Umbilical cord (tissue), 2 donors: Measurements from ENCODE around the gene FITM1. TPM values are rescaled to one million over a fixed set of nuclear protein-coding genes. Genes with fewer than 3 reads are reported as not detected.
"Not testable (repeated sequence)": the region's sequence is repeated elsewhere in the genome, so short reads cannot be mapped to it uniquely, and the experiment has no call there.

Source experiments
- DNase-seq: peaks from one replicate; pipeline ENCODE4 v3.0.0-alpha.2; 2015; ENCODE audit warnings: low spot score
- total RNA-seq: library from RNA; depleted of rRNA; stranded (reverse); fragments of >200 nt; gene quantifications from one replicate; pipeline ENCODE4 v1.2.3, GENCODE V29; 2014; ENCODE audit warnings: low replicate concordance; ENCODE audit not compliant: insufficient read depth

FITM1 gene
- total RNA-seq, 1 donor from 2014 or later = 3.6 TPM

DNA sequence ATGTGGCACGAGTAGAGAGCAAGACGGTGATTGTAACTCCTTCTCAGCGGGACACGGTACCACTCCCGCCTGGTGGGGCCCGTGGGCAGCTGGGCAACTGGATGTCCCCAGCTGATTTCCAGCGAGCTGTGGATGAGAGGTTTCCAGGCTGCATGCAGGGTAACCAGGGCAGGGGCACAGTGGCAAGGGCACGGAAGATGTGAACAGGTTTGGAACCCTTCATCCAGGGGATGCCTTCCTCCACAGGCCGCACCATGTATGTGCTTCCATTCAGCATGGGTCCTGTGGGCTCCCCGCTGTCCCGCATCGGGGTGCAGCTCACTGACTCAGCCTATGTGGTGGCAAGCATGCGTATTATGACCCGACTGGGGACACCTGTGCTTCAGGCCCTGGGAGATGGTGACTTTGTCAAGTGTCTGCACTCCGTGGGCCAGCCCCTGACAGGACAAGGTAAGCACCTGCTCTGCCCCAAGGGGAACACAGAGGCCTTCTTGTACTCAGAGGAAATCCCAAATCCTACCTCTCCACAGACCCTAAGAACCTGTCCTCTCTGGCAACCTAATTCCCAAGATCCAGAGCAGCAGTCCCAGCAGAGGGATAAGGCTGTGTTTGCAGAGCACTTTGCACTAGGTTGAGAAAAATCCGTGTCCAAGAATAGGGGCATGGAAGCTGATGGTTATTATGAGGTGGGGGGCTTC lies 32.1 kb upstream of the FITM1 start:
- no peak for DNase-seq

GRCh38 chr14:24098927-24099813 lies 31.3 kb upstream of the FITM1 start:
- no peak for DNase-seq

- no peak for DNase-seq
Observed at GRCh38 chr14:24100197-24100981, 30.1 kb upstream of the FITM1 start.

GRCh38 chr14:24100982-24101494 lies 29.4 kb upstream of the FITM1 start:
- DNase-seq = no peak

- no peak for DNase-seq
Observed at GRCh38 chr14:24102357-24103048, 28.0 kb upstream of the FITM1 start.

DNA sequence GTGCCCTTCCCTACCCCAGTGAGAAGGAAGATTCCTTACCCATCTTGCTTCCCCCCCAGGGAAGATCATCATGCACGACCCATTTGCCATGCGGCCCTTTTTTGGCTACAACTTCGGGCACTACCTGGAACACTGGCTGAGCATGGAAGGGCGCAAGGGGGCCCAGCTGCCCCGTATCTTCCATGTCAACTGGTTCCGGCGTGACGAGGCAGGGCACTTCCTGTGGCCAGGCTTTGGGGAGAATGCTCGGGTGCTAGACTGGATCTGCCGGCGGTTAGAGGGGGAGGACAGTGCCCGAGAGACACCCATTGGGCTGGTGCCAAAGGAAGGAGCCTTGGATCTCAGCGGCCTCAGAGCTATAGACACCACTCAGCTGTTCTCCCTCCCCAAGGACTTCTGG lies 27.0 kb upstream of the FITM1 start:
- DNase-seq = no peak

DNA sequence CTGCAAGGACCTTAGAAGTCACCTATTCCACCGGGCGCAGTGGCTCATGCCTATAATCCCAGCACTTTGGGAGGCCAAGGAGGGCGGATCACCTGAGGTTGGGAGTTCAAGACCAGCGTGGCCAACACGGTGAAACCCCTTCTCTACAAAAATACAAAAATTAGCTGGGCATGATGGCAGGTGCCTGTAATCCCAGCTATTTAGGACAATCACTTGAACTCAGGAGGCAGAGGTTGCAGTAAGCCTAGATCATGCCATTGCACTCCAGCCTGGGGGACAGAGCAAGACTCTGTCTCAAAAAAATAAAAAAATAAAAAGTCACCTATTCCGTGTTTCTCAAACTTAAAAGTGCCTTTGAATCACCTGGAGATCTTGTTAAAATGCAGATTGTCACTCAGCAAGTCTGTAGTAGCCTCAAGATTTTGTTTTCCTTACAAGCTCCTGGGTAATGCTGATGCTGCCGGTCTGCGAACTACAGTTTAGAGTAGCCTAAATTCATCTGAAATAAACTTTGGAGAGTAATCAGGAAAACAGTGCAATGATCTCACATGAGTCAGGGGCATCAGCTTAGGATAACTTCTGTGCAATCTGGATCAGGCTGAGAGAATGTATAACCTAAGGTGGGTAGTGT lies 24.7 kb upstream of the FITM1 start:
- not testable (repeated sequence) for DNase-seq

GRCh38 chr14:24106672-24107271 lies 23.7 kb upstream of the FITM1 start:
- no peak for DNase-seq

GRCh38 chr14:24108336-24108874 lies 22.1 kb upstream of the FITM1 start:
- no peak for DNase-seq

- DNase-seq = no peak
Observed at GRCh38 chr14:24110060-24110459, 20.4 kb upstream of the FITM1 start.

DNA sequence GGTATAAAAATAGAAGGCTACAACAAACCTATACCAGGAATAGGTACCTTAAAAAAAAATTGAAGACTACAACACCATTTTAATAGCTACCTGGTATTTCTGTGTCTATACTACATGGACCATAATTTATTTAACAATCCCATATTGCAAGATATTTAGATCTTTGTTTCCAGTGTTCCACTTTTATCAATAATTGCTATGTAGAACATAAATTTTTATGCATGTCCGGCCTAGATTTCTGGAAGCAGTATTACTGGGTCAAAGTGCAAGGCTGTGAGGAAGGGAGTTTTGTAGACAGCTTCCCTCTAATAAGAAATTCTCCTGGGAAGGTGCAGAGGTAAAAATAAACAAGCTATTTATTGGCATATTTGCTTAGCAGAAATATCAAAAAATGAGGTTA lies 19.9 kb upstream of the FITM1 start:
- DNase-seq = no peak

DNA sequence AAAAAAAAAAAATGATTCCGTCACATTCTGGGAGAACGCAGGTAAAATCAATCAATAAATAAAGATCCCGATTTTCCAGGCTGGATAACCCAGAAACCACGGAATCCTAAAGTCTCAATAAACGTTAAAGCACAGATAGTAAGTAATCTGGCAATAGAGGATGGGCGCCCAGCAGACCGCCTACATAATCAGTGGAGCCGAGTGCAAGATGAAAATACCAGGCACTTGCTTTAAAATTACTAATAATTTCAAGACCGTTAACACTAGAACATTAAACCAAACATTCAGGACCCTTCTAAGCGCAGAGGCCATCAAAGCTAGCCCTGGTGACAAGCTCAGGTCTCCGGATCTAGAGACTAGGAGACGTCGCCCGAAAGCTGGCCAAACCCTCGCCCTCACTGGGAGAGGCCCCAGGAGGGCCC lies 17.1 kb upstream of the FITM1 start:
- DNase-seq = no peak

GRCh38 chr14:24113801-24114531 lies 16.5 kb upstream of the FITM1 start:
- DNase-seq = peak; percentile 95

DNA sequence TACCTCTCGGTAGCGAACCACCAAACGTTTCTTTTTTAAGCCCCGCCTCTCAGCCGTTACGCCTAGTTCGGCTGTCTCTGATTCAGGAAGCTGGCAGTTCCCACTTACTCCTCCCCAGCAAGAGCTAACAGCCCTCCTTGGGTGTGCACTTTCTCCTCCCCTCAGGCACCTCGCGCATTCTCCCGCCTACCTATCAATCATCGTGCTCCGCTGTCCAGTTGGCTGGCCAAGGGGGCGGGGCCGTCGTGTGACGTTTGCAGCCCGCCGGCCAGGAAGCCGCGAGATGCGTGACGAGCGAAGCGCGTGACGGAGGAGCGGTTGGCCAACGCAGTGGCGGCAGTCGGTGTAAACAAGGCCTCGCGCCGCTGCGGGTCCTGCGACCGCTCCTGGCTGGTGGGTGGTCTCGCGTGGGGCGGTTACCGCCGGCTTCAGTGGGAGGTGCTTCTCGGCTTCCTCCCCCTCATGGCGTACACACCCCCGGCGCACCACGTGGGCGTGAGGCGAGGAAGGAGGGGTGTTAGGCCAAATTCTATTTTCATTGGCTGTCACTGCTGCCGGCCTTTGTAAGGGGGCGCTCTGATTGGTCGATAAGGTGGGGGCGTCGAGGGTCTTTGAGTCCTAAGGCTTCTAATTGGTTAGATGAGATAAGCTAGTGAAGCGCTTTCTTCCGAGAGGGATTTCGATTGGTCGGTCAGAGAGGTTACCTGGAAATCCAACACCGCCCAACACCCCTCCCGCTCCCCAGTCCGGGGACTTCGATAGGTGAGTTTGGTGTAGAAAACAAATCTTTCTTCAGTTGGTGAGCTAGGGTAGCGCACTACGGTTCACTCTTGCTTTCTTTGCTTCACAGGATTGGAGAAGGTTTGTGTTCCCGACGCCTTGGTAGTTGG lies 15.7 kb upstream of the FITM1 start, which contains the start of the genes DCAF11 and NRL:
Gene DCAF11, plus strand, starts transcription at position 246 of the 890 bp plus-strand sequence. CDS start 818 bp downstream, outside the sequence.
Gene NRL, minus strand, starts transcription at position 418 of the 890 bp plus-strand sequence. CDS start 32,101 bp downstream, outside the sequence.
- peak; percentile 100 for DNase-seq

GRCh38 chr14:24115422-24116127 lies 14.9 kb upstream of the FITM1 start:
- no peak for DNase-seq

DNA sequence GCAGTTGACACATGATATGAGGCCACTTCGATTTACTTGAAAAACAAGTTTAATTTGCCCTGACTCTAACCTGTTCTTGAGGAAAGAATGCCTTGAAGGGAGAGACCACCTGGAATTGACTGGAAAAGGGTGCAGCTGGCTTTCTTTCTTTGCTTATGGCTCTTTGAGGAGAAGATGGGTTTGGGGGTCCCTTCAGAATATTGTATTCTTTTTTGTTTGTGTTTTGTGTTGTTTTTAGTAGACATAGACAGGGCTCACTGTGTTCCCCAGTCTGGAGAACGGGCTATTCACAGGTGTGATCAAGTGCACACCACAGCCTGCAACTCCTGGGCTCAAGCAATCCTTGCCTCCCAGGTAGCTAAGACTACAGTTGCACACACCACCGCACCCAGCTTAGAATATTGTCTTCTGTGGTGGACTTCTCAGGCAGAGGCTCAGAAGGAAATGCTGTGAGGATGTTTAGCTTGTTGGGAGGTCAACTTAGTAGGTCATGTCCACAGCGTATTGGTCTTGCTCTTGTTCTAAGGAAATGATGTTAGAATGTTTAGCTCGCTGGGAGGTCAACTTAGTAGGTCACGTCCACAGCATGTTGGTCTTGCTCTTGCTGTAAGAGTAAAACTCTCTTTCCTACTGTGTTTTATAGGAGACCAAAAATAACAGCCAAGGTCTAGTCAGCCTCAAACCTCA lies 14.2 kb upstream of the FITM1 start:
- DNase-seq = no peak

DNA sequence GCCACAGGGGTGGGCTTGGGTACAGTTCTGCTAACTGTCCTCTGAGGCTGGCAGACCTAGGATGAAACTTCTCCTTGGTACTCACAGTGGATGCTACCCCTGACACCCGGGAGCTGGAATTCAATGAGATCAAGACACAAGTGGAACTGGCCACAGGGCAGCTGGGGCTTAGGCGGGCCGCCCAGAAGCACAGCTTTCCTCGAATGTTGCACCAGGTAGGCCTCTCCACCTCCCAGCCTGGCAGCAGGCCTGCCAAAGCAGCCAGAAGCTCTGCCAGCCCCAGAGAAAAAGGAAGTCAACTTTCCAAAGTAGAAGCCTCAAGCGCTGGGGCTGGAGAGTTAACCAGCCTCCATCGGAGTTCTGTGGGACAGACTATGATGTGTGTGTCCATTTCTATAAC lies 13.3 kb upstream of the FITM1 start:
- no peak for DNase-seq
